Vagina (tissue), 2 donors: ENCODE results near the gene USP6NL. TPM values are rescaled to one million over a fixed set of nuclear protein-coding genes. Genes with fewer than 3 reads are reported as not detected.

ENCODE experiments used
- DNase-seq, 2 donors: peaks; one replicate each; pipeline ENCODE4 v3.0.0-alpha.2; 2017; ENCODE audit errors: extremely low spot score in 2 of 2
- H3K27ac ChIP-seq: fragments of 200-600 bp; sonication (generic); one replicate; pipeline ENCODE4 v1.5.1; 2019
- H3K27me3 ChIP-seq: fragments of 200-600 bp; sonication (generic); one replicate; pipeline ENCODE4 v1.5.1; 2019
- H3K36me3 ChIP-seq, 2 donors: fragments of 200-600 bp; sonication (generic); one replicate each; pipeline ENCODE4 v1.5.1; 2017 to 2019
- H3K4me1 ChIP-seq: fragments of 200-600 bp; sonication (generic); one replicate; pipeline ENCODE4 v1.5.1; 2019
- H3K4me3 ChIP-seq, 2 donors: fragments of 200-600 bp; sonication (generic); 1 replicate in 1 of 2; 2 replicates in 1 of 2; pipeline ENCODE4 v1.5.1; 2016 to 2019
- H3K9me3 ChIP-seq: fragments of 200-600 bp; sonication (generic); one replicate; pipeline ENCODE4 v1.5.1; 2019
- CTCF ChIP-seq, 3 experiments: fragments of 450-650 bp in 2 of 3; fragments of 200-600 bp in 1 of 3; sonication (generic) in 1 of 3; IDR thresholded peaks; one replicate each; pipeline ENCODE4 v1.5.1; 2017 to 2019; ENCODE audit warnings: antibody characterized with exemption in 3 of 3, mild to moderate bottlenecking in 2 of 3, moderate library complexity in 2 of 3
- POLR2A ChIP-seq, 2 donors: fragments of 450-650 bp; IDR thresholded peaks; one replicate each; pipeline ENCODE4 v1.6.1; 2017; ENCODE audit warnings: antibody characterized with exemption in 2 of 2, mild to moderate bottlenecking in 2 of 2, moderate library complexity in 2 of 2
- POLR2AphosphoS5 ChIP-seq, 2 donors: sonication (generic); formaldehyde crosslinking; IDR thresholded peaks; one replicate each; pipeline ENCODE4 v1.9.0; 2017; ENCODE audit warnings: antibody characterized with exemption in 2 of 2, mild to moderate bottlenecking in 2 of 2, low read depth in 1 of 2; ENCODE audit not compliant: insufficient read depth in 1 of 2
- intact Hi-C: fragments of 100-400 bp; cut with DNase I; formaldehyde crosslinking; loops from one replicate; pipeline ENCODE4 v1.15.1; 2023
- total RNA-seq: library from RNA; depleted of rRNA; stranded (reverse); fragments of >200 nt; gene quantifications from one replicate; pipeline ENCODE4 v1.2.3, GENCODE V29; 2016

Gene USP6NL
- total RNA-seq, 1 donor from 2014 or later, result 23.3 TPM

GRCh38 chr10:11625019-11625735, 13.7 kb upstream of the USP6NL start:
- intact Hi-C loops, result no loop called here
- Histone ChIP-seq H3K27me3 (no peaks in the 10 kb centered on the region), H3K27ac (no peak overlapping the region)

GRCh38 chr10:11617233-11617632, 5.8 kb upstream of the USP6NL start:
- no peak overlapping the region for H3K4me3 ChIP-seq
- no peak for DNase-seq
- no peaks in the 10 kb centered on the region for H3K4me1 ChIP-seq
- H3K36me3 ChIP-seq, result no peaks in the 10 kb centered on the region
- no peak for TF ChIP-seq POLR2A (IDR thresholded peaks at IDR 0.05)
- TF ChIP-seq POLR2AphosphoS5 (IDR thresholded peaks at IDR 0.05; ENCODE audit: insufficient read depth in 1 of 2, low read depth in 1 of 2), result no peak
- no peak for TF ChIP-seq CTCF (IDR thresholded peaks at IDR 0.05)
- no peaks in the 10 kb centered on the region for H3K9me3 ChIP-seq
- intact Hi-C loops, result loop anchor here (10.0 kb wide), 1 partner anchor 92 kb away; no protein-coding TSS in a partner anchor
- no peaks in the 10 kb centered on the region for H3K27me3 ChIP-seq
- no peak overlapping the region for H3K27ac ChIP-seq

More at GRCh38 chr10:11625019-11625735, 13.7 kb upstream of the USP6NL start:
- no peak for TF ChIP-seq POLR2AphosphoS5 (IDR thresholded peaks at IDR 0.05; ENCODE audit: insufficient read depth in 1 of 2, low read depth in 1 of 2)
- no peak for TF ChIP-seq POLR2A (IDR thresholded peaks at IDR 0.05)
- no peak for TF ChIP-seq CTCF (IDR thresholded peaks at IDR 0.05)
- no peak for DNase-seq
- no peak overlapping the region for H3K4me3 ChIP-seq
- no peaks in the 10 kb centered on the region for H3K4me1 ChIP-seq
- no peaks in the 10 kb centered on the region for H3K9me3 ChIP-seq
- no peaks in the 10 kb centered on the region for H3K36me3 ChIP-seq

- no peaks in the 10 kb centered on the region for H3K36me3 ChIP-seq
- H3K4me3 ChIP-seq, result no peak overlapping the region
- H3K27ac ChIP-seq, result no peak overlapping the region
- intact Hi-C loops, result loop anchor here (10.0 kb wide), 1 partner anchor 91 kb away; no protein-coding TSS in a partner anchor
- no peaks in the 10 kb centered on the region for H3K27me3 ChIP-seq
- no peaks in the 10 kb centered on the region for H3K9me3 ChIP-seq
- TF ChIP-seq POLR2AphosphoS5 (IDR thresholded peaks at IDR 0.05; ENCODE audit: insufficient read depth in 1 of 2, low read depth in 1 of 2), result no peak
- no peak for TF ChIP-seq POLR2A (IDR thresholded peaks at IDR 0.05)
- no peak for TF ChIP-seq CTCF (IDR thresholded peaks at IDR 0.05)
- DNase-seq, result no peak
- no peaks in the 10 kb centered on the region for H3K4me1 ChIP-seq
These were observed 4.6 kb upstream of the USP6NL start for GRCh38 chr10:11616021-11616420.

GRCh38 chr10:11615396-11615795, 3.9 kb upstream of the USP6NL start:
- H3K9me3 ChIP-seq, result no peaks in the 10 kb centered on the region
- H3K36me3 ChIP-seq, result no peaks in the 10 kb centered on the region
- H3K4me3 ChIP-seq, result no peak overlapping the region
- no peak for DNase-seq
- no peak overlapping the region for H3K27ac ChIP-seq
- intact Hi-C loops, result loop anchor here (10.0 kb wide), 1 partner anchor 91 kb away; no protein-coding TSS in a partner anchor
- H3K4me1 ChIP-seq, result peaks cover 5% of the 10 kb centered on the region
- no peak for TF ChIP-seq POLR2AphosphoS5 (IDR thresholded peaks at IDR 0.05; ENCODE audit: insufficient read depth in 1 of 2, low read depth in 1 of 2)
- no peak for TF ChIP-seq CTCF (IDR thresholded peaks at IDR 0.05)
- TF ChIP-seq POLR2A (IDR thresholded peaks at IDR 0.05), result no peak
- H3K27me3 ChIP-seq, result no peaks in the 10 kb centered on the region
